ENCODE measurements around the gene CCNL2.

The CCNL2 gene

GRCh38 chr1:1337793-1338147 is 61.4 kb downstream of the CCNL2 start:
- Histone ChIP-seq H3K4me3 (replicated peaks; ENCODE audit: insufficient read depth, low read length) (no peak overlapping the region), H3K27ac (replicated peaks) (no peak overlapping the region), H3K27me3 (ENCODE audit: insufficient read depth, poor library complexity, severe bottlenecking) (no peaks in the 10 kb centered on the region)
- no peak for DNase-seq (ENCODE audit: low read depth in 1 of 2, low spot score in 1 of 2)
- TF ChIP-seq GABPA (IDR thresholded peaks at IDR 0.05; ENCODE audit: low read depth), result no peak
- no peak for TF ChIP-seq POLR2AphosphoS5 (IDR thresholded peaks at IDR 0.05; ENCODE audit: low read depth)
- no peak for TF ChIP-seq REST (IDR thresholded peaks at IDR 0.05; ENCODE audit: insufficient replicate concordance, low read depth)
- no peak for TF ChIP-seq SPI1 (IDR thresholded peaks at IDR 0.05; ENCODE audit: borderline replicate concordance, low read depth)
- no peak for TF ChIP-seq CTCF (IDR thresholded peaks at IDR 0.05; ENCODE audit: insufficient read depth, low read length)

GRCh38 chr1:1336931-1337792 is 62.0 kb downstream of the CCNL2 start:
- H3K27ac ChIP-seq (replicated peaks), result no peak overlapping the region
- DNase-seq (ENCODE audit: low read depth in 1 of 2, low spot score in 1 of 2), result no peak
- TF ChIP-seq REST (IDR thresholded peaks at IDR 0.05; ENCODE audit: insufficient replicate concordance, low read depth) (no peak), POLR2AphosphoS5 (IDR thresholded peaks at IDR 0.05; ENCODE audit: low read depth) (no peak), SPI1 (IDR thresholded peaks at IDR 0.05; ENCODE audit: borderline replicate concordance, low read depth) (no peak), GABPA (IDR thresholded peaks at IDR 0.05; ENCODE audit: low read depth) (no peak), CTCF (IDR thresholded peaks at IDR 0.05; ENCODE audit: insufficient read depth, low read length) (no peak)
- no peak overlapping the region for H3K4me3 ChIP-seq (replicated peaks; ENCODE audit: insufficient read depth, low read length)
- H3K27me3 ChIP-seq (ENCODE audit: insufficient read depth, poor library complexity, severe bottlenecking), result no peaks in the 10 kb centered on the region

- H3K27me3 ChIP-seq (ENCODE audit: insufficient read depth, poor library complexity, severe bottlenecking), result no peaks in the 10 kb centered on the region
- H3K27ac ChIP-seq (replicated peaks), result no peak overlapping the region
- no peak overlapping the region for H3K4me3 ChIP-seq (replicated peaks; ENCODE audit: insufficient read depth, low read length)
- DNase-seq (ENCODE audit: low read depth in 1 of 2, low spot score in 1 of 2), result no peak
- TF ChIP-seq POLR2AphosphoS5 (IDR thresholded peaks at IDR 0.05; ENCODE audit: low read depth), result no peak
- no peak for TF ChIP-seq SPI1 (IDR thresholded peaks at IDR 0.05; ENCODE audit: borderline replicate concordance, low read depth)
- no peak for TF ChIP-seq GABPA (IDR thresholded peaks at IDR 0.05; ENCODE audit: low read depth)
- TF ChIP-seq CTCF (IDR thresholded peaks at IDR 0.05; ENCODE audit: insufficient read depth, low read length), result no peak
- TF ChIP-seq REST (IDR thresholded peaks at IDR 0.05; ENCODE audit: insufficient replicate concordance, low read depth), result no peak
Observed at GRCh38 chr1:1336446-1336845, 62.7 kb downstream of the CCNL2 start.

Measured in HL-60 (cell line).